Astrocyte (in vitro differentiated cells and primary cell): ENCODE measurements around the gene PRPSAP1. TPM values are rescaled to one million over a fixed set of nuclear protein-coding genes. Genes with fewer than 3 reads are reported as not detected.

Source experiments
- DNase-seq: peaks from one replicate; pipeline ENCODE4 v3.0.0-alpha.2; 2010; ENCODE audit warnings: low read depth
- FAIRE-seq: peaks from 2 replicates; lab custom pipeline; 2011; peaks lifted over from hg19 to GRCh38; lab: Jason Lieb, UNC
- H2AFZ ChIP-seq: 2 replicates; pipeline ENCODE4 v1.6.0; 2012; ENCODE audit warnings: low read depth, low read length, inconsistent platforms
- H3K27ac ChIP-seq: 2 replicates; pipeline ENCODE4 v1.5.1; 2011; ENCODE audit warnings: low read depth, low read length, inconsistent platforms
- H3K27me3 ChIP-seq: 2 replicates; pipeline ENCODE4 v1.6.0; 2011; ENCODE audit warnings: low read length, inconsistent platforms; ENCODE audit not compliant: insufficient read depth
- H3K36me3 ChIP-seq: 2 replicates; pipeline ENCODE4 v1.5.1; 2011; ENCODE audit warnings: low read length, inconsistent platforms; ENCODE audit not compliant: insufficient read depth
- H3K4me1 ChIP-seq: 2 replicates; pipeline ENCODE4 v1.5.1; 2011; ENCODE audit warnings: low read length, inconsistent platforms; ENCODE audit not compliant: insufficient read depth
- H3K4me2 ChIP-seq: 2 replicates; pipeline ENCODE4 v1.6.0; 2012; ENCODE audit warnings: low read length, inconsistent platforms
- H3K4me3 ChIP-seq: 2 replicates; pipeline ENCODE4 v1.5.1; 2011; ENCODE audit warnings: low read depth, mild to moderate bottlenecking, low read length, inconsistent platforms; ENCODE audit not compliant: insufficient read depth
- H3K79me2 ChIP-seq: 2 replicates; pipeline ENCODE4 v1.6.0; 2012; ENCODE audit warnings: mild to moderate bottlenecking, low read length, inconsistent platforms; ENCODE audit not compliant: insufficient read depth
- H3K9ac ChIP-seq: 2 replicates; pipeline ENCODE4 v1.6.0; 2012; ENCODE audit warnings: mild to moderate bottlenecking, low read length, inconsistent platforms
- H3K9me3 ChIP-seq: 2 replicates; pipeline ENCODE4 v1.5.1; 2012; ENCODE audit warnings: low read depth, mild to moderate bottlenecking, low read length, inconsistent platforms; ENCODE audit not compliant: insufficient read depth
- H4K20me1 ChIP-seq: 2 replicates; pipeline ENCODE4 v1.6.0; 2012; ENCODE audit warnings: low read length, inconsistent platforms; ENCODE audit not compliant: insufficient read depth
- H3K27ac Mint-ChIP-seq: one replicate; pipeline ENCODE4 v1.8.0; 2021; ENCODE audit warnings: mild to moderate bottlenecking, mixed read lengths; ENCODE audit not compliant: unreplicated experiment
- H3K27me3 Mint-ChIP-seq: one replicate; pipeline ENCODE4 v1.8.0; 2021; ENCODE audit warnings: low read depth, mixed read lengths; ENCODE audit not compliant: unreplicated experiment
- H3K36me3 Mint-ChIP-seq: one replicate; pipeline ENCODE4 v1.8.0; 2021; ENCODE audit warnings: low read depth, mixed read lengths; ENCODE audit not compliant: unreplicated experiment
- H3K4me1 Mint-ChIP-seq: one replicate; pipeline ENCODE4 v1.8.0; 2021; ENCODE audit warnings: low read depth, mixed read lengths; ENCODE audit not compliant: unreplicated experiment
- H3K4me3 Mint-ChIP-seq: one replicate; pipeline ENCODE4 v1.8.0; 2021; ENCODE audit warnings: mild to moderate bottlenecking, moderate library complexity, mixed read lengths; ENCODE audit not compliant: unreplicated experiment
- H3K9me3 Mint-ChIP-seq: one replicate; pipeline ENCODE4 v1.8.0; 2021; ENCODE audit warnings: mild to moderate bottlenecking, mixed read lengths; ENCODE audit not compliant: unreplicated experiment
- EZH2 ChIP-seq: IDR thresholded peaks from 2 replicates; pipeline ENCODE4 v1.6.1; 2012; ENCODE audit warnings: mild to moderate bottlenecking, low read length, inconsistent platforms; ENCODE audit not compliant: insufficient read depth
- total RNA-seq: library from RNA; stranded (reverse); gene quantifications from 2 replicates; pipeline ENCODE4 v1.2.1, GENCODE V29; 2021
- TF ChIP-seq, protein P1 (sequence below): IDR thresholded peaks from 2 replicates; pipeline ENCODE4 v1.5.1; 2011; ENCODE audit warnings: low read depth, mild to moderate bottlenecking, inconsistent platforms, low read length, moderate library complexity; ENCODE audit not compliant: insufficient read depth

Gene PRPSAP1
- total RNA-seq, 1 donor from 2014 or later = 36.2 TPM

DNA sequence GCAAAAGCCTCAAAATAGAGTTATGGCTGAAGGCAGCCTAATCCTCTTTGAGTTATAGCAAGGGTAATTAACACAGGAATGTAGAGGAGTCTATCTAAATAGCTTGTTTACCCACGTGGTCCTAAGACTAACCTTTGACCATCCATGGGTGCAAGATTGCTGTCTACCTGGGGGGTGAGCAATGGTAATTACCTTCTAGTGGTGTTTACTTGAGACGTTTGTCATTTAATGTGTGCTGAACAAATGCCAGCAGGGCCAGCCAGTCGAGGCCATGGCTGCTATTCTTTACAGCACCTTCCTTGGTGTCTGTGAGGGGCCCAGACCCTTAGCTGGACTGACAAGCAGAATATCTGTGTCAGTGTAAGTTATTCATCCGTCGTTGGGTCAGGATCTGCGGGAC lies 13.9 kb upstream of the PRPSAP1 start:
- H3K36me3 Mint-ChIP-seq = peaks cover 5% of the 10 kb centered on the region
- H3K9me3 Mint-ChIP-seq = peaks cover 2% of the 10 kb centered on the region
- H3K27me3 Mint-ChIP-seq = no peaks in the 10 kb centered on the region
- H3K79me2 ChIP-seq = peaks cover 8% of the 10 kb centered on the region
- H3K4me3 Mint-ChIP-seq = no peak overlapping the region
- peaks cover 41% of the 10 kb centered on the region for H3K4me1 ChIP-seq
- no peak overlapping the region for H3K4me2 ChIP-seq
- H3K4me1 Mint-ChIP-seq = peaks cover 14% of the 10 kb centered on the region
- FAIRE-seq (no peak), DNase-seq (no peak)
- TF ChIP-seq, protein P1, sequence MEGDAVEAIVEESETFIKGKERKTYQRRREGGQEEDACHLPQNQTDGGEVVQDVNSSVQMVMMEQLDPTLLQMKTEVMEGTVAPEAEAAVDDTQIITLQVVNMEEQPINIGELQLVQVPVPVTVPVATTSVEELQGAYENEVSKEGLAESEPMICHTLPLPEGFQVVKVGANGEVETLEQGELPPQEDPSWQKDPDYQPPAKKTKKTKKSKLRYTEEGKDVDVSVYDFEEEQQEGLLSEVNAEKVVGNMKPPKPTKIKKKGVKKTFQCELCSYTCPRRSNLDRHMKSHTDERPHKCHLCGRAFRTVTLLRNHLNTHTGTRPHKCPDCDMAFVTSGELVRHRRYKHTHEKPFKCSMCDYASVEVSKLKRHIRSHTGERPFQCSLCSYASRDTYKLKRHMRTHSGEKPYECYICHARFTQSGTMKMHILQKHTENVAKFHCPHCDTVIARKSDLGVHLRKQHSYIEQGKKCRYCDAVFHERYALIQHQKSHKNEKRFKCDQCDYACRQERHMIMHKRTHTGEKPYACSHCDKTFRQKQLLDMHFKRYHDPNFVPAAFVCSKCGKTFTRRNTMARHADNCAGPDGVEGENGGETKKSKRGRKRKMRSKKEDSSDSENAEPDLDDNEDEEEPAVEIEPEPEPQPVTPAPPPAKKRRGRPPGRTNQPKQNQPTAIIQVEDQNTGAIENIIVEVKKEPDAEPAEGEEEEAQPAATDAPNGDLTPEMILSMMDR = no peak
- no peak for TF ChIP-seq EZH2
- H3K36me3 ChIP-seq = no peaks in the 10 kb centered on the region
- H3K9ac ChIP-seq = no peak overlapping the region
- no peaks in the 10 kb centered on the region for H3K9me3 ChIP-seq
- H4K20me1 ChIP-seq = no peaks in the 10 kb centered on the region
- no peaks in the 10 kb centered on the region for H3K27me3 ChIP-seq
- no peak overlapping the region for H3K4me3 ChIP-seq
- H3K27ac ChIP-seq = peak overlapping the region; percentile 100
- no peak overlapping the region for H3K27ac Mint-ChIP-seq
- no peak overlapping the region for H2AFZ ChIP-seq

DNA sequence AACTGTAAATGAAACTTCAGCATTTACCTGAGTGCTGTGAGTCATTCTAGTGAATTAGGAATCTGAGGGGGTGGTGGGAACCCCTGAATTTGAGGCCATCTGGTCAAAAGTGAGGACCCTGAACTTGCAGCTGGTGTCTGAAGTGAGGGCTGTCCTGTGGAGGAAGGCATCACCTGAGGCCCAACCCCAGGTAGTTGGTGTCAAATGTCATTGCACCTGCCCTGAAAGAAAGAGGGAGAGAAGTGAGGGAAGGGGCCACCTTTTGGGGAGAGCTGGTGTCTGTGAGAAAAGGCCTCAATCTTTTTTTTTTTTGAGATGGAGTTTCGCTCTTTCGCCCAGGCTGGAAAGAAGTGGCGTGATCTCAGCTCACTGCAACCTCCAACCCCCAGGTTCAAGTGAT lies 12.5 kb upstream of the PRPSAP1 start:
- Histone ChIP-seq H3K4me1 (peaks cover 29% of the 10 kb centered on the region), H4K20me1 (no peaks in the 10 kb centered on the region), H3K27ac (no peak overlapping the region), H3K27me3 (no peaks in the 10 kb centered on the region), H3K9ac (no peak overlapping the region), H3K79me2 (peaks cover 8% of the 10 kb centered on the region), H3K9me3 (no peaks in the 10 kb centered on the region), H3K4me2 (no peak overlapping the region), H3K36me3 (no peaks in the 10 kb centered on the region), H3K4me3 (no peak overlapping the region), H2AFZ (no peak overlapping the region)
- Mint-ChIP-seq H3K36me3 (peaks cover 7% of the 10 kb centered on the region), H3K27me3 (peaks cover 2% of the 10 kb centered on the region), H3K4me3 (no peak overlapping the region), H3K27ac (no peak overlapping the region), H3K4me1 (peaks cover 8% of the 10 kb centered on the region), H3K9me3 (peaks cover 2% of the 10 kb centered on the region)
- DNase-seq (no peak), FAIRE-seq (no peak)
- TF ChIP-seq, protein P1 = no peak
- no peak for TF ChIP-seq EZH2

DNA sequence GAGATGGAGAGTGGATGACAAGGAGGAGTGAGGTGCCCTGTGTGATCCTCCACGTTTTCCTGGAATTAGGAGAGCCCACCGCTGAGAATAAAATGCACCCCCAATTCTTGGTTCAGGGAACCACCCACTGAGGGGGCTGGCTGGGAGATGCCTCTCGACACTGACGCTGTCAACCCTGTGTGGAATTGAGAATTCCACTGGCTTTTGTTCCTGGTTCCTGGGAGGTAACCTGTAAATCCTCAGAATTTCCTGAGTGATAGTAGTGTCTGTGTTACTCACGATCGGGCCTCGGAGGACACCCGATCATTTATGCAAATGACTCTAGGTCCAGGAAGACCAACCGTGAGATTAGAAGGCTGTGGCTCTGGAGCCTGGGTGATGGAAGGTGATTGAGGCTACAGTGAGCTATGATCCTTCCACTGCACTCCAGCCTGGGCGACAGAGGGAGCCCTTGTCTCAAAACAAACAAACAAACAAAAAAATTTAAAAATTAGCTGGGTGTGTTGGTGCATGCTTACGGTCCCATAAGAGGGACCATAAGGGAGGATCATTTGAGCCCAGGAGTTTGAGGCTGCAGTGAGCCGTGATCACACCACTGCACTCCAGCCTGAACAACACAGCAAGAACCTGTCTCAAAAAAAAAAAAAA lies 11.7 kb upstream of the PRPSAP1 start:
- Histone ChIP-seq H3K79me2 (peaks cover 8% of the 10 kb centered on the region), H3K4me2 (no peak overlapping the region), H3K27me3 (no peaks in the 10 kb centered on the region), H3K4me3 (no peak overlapping the region), H3K9ac (no peak overlapping the region), H2AFZ (no peak overlapping the region), H3K9me3 (no peaks in the 10 kb centered on the region), H3K4me1 (peaks cover 20% of the 10 kb centered on the region), H4K20me1 (no peaks in the 10 kb centered on the region), H3K36me3 (no peaks in the 10 kb centered on the region), H3K27ac (no peak overlapping the region)
- no peak for TF ChIP-seq EZH2
- Mint-ChIP-seq H3K4me1 (peaks cover 2% of the 10 kb centered on the region), H3K27ac (no peak overlapping the region), H3K27me3 (peaks cover 2% of the 10 kb centered on the region), H3K4me3 (no peak overlapping the region), H3K9me3 (peaks cover 2% of the 10 kb centered on the region), H3K36me3 (peaks cover 7% of the 10 kb centered on the region)
- no peak for DNase-seq
- FAIRE-seq = no peak
